Tibial nerve (tissue), 4 donors: Measurements from ENCODE around the gene EBF3. TPM values are rescaled to one million over a fixed set of nuclear protein-coding genes. Genes with fewer than 3 reads are reported as not detected.

ENCODE experiments used
- DNase-seq, 2 donors: peaks; one replicate each; pipeline ENCODE4 v3.0.0-alpha.2; 2019; ENCODE audit warnings: low spot score in 2 of 2
- H3K27ac ChIP-seq, 4 donors: fragments of 200-600 bp; sonication (generic) in 3 of 4; one replicate each; pipeline ENCODE4 v1.5.1; 2017 to 2019; ENCODE audit warnings: mild to moderate bottlenecking in 1 of 4
- H3K27me3 ChIP-seq, 2 donors: fragments of 200-600 bp; sonication (generic) in 1 of 2; one replicate each; pipeline versions ENCODE4 v1.5.1 to v1.6.0; 2017 to 2019
- H3K36me3 ChIP-seq, 3 donors: fragments of 200-600 bp; sonication (generic); one replicate each; pipeline ENCODE4 v1.5.1; 2018 to 2019
- H3K4me1 ChIP-seq, 4 donors: fragments of 200-600 bp; sonication (generic) in 3 of 4; one replicate each; pipeline ENCODE4 v1.5.1; 2017 to 2019
- H3K4me3 ChIP-seq, 4 donors: fragments of 200-600 bp; sonication (generic) in 3 of 4; one replicate each; pipeline ENCODE4 v1.5.1; 2017 to 2019; ENCODE audit warnings: mild to moderate bottlenecking in 1 of 4, moderate library complexity in 1 of 4
- H3K9me3 ChIP-seq, 4 donors: fragments of 200-600 bp; sonication (generic) in 3 of 4; one replicate each; pipeline ENCODE4 v1.5.1; 2017 to 2019
- EP300 ChIP-seq, 2 donors: sonication (generic); formaldehyde crosslinking; IDR thresholded peaks; one replicate each; pipeline ENCODE4 v1.6.1; 2017; ENCODE audit warnings: antibody characterized with exemption in 2 of 2, mild to moderate bottlenecking in 1 of 2
- POLR2A ChIP-seq, 2 donors: fragments of 450-650 bp; IDR thresholded peaks; one replicate each; pipeline ENCODE4 v1.6.1; 2017; ENCODE audit warnings: antibody characterized with exemption in 2 of 2, mild to moderate bottlenecking in 2 of 2, moderate library complexity in 2 of 2
- WGBS, 2 donors: methylation state at CpG; one replicate each; pipeline ENCODE4 v1.1.5; 2018; 5-methylcytosine and 5-hydroxymethylcytosine counted together
- total RNA-seq, 4 donors: library from RNA; depleted of rRNA; stranded (reverse); fragments of >200 nt; gene quantifications; one replicate each; pipeline ENCODE4 v1.1.0, GENCODE V29; 2016
- TF ChIP-seq, protein P1 (sequence below), 5 experiments: fragments of 200-600 bp in 3 of 5; fragments of 450-650 bp in 2 of 5; sonication (generic) in 3 of 5; IDR thresholded peaks; one replicate each; pipeline ENCODE4 v1.5.1; 2016 to 2019; ENCODE audit warnings: antibody characterized with exemption in 5 of 5, mild to moderate bottlenecking in 3 of 5, moderate library complexity in 2 of 5

Gene EBF3
- total RNA-seq, 4 donors from 2014 or later: 27.3 to 41.0 (median 31.2) TPM

DNA sequence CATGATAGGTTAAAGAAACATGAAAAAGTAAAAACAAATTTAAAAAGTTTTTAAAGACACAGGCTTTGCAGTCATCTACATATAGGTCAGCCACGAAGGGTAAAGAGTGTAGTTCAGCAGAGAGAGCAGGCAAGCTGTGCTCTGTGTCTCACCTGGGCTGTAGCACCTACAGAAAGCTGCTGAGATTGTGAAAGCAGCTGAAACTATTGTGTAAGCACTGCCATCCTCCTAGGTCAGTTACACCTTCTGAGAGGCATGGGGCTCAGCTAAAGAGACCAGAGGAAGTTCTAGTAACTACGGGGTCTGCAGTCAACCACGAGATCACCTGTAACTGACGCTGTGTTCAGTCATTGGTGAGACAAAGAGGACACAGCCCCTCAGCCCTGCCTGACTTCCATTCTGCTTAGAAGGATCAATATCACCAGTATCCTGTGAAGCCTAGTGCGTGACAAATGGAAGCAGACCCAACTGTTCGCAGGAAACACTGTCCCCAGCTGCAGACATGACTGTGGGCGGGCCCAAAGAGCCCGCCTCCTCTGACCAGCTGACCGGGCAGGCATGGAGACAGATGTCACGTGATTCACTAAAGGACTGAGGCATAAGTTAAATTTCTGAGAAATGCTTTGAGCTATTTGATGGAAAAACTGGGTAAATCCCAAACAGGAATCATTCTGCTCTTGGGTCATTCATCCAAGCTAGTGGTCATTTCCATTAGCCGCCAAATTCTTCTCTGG is 87.9 kb downstream of the EBF3 start:
- Histone ChIP-seq H3K36me3 (peaks cover 0 to 3% (median 0%) of the 10 kb centered on the region in 3 donors), H3K27me3 (no peaks in the 10 kb centered on the region), H3K27ac (no peak overlapping the region), H3K9me3 (no peaks in the 10 kb centered on the region), H3K4me3 (no peak overlapping the region), H3K4me1 (peaks cover 0 to 4% (median 0%) of the 10 kb centered on the region in 4 donors)
- TF ChIP-seq, protein P1, sequence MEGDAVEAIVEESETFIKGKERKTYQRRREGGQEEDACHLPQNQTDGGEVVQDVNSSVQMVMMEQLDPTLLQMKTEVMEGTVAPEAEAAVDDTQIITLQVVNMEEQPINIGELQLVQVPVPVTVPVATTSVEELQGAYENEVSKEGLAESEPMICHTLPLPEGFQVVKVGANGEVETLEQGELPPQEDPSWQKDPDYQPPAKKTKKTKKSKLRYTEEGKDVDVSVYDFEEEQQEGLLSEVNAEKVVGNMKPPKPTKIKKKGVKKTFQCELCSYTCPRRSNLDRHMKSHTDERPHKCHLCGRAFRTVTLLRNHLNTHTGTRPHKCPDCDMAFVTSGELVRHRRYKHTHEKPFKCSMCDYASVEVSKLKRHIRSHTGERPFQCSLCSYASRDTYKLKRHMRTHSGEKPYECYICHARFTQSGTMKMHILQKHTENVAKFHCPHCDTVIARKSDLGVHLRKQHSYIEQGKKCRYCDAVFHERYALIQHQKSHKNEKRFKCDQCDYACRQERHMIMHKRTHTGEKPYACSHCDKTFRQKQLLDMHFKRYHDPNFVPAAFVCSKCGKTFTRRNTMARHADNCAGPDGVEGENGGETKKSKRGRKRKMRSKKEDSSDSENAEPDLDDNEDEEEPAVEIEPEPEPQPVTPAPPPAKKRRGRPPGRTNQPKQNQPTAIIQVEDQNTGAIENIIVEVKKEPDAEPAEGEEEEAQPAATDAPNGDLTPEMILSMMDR (IDR thresholded peaks at IDR 0.05): no peak
- TF ChIP-seq POLR2A (IDR thresholded peaks at IDR 0.05) (no peak), EP300 (IDR thresholded peaks at IDR 0.05) (no peak)
- WGBS, 2 donors: 79 to 86% methylated on average over 9 to 11 of the region's 11 CpGs
- no peak for DNase-seq

DNA sequence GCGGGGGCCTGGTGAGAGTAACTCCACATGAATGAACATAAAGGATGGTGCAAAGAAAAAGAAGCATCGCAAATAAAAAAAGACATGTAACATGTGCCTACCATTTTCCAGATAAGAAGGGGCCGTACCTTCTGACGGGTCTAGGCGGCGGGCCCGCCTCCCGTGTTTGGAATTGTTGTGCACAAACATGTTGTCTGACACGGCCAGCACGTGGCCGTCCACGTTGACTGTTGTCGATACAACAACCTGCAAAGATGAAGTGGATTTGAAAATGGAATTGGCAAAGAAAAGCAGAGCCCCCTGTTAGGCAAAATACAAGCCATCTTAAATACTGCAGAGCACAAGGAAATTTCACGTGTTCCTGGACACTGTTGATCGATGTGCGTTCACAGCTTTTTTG is 90.7 kb downstream of the EBF3 start:
- no peak overlapping the region for H3K4me3 ChIP-seq
- peaks cover 0 to 8% (median 0%) of the 10 kb centered on the region in 3 donors for H3K36me3 ChIP-seq
- 87 to 90% methylated on average over 16 of the region's 16 CpGs for WGBS, 2 donors
- no peak overlapping the region for H3K27ac ChIP-seq
- H3K27me3 ChIP-seq: no peaks in the 10 kb centered on the region
- DNase-seq: no peak
- H3K4me1 ChIP-seq: no peaks in the 10 kb centered on the region
- H3K9me3 ChIP-seq: no peaks in the 10 kb centered on the region
- no peak for TF ChIP-seq POLR2A (IDR thresholded peaks at IDR 0.05)
- TF ChIP-seq EP300 (IDR thresholded peaks at IDR 0.05): no peak
- TF ChIP-seq, protein P1 (IDR thresholded peaks at IDR 0.05): no peak

DNA sequence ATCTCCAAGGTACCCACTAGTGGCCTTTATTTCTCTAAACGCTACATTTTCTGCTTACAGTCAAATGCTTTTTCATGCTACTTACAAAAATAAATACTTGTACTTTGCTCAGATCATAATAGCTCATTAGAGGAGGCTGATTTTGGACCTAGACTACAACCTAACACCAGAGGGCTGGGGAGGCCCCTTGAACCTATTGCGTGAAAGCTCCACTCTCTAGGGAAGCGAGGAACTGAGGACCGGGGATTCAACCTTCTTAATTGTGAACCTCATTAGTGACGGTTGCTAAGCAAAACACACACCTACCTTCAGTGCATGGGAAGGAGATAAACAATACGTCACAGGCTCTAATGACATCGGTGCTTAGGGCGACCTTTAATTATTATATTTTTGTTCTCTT is 92.1 kb downstream of the EBF3 start:
- H3K36me3 ChIP-seq: peaks cover 0 to 17% (median 0%) of the 10 kb centered on the region in 3 donors
- no peak overlapping the region for H3K4me3 ChIP-seq
- no peaks in the 10 kb centered on the region for H3K9me3 ChIP-seq
- no peaks in the 10 kb centered on the region for H3K27me3 ChIP-seq
- 76% methylated on average over 8 of the region's 8 CpGs for WGBS, 2 donors
- no peak overlapping the region for H3K27ac ChIP-seq
- H3K4me1 ChIP-seq: no peaks in the 10 kb centered on the region
- DNase-seq: no peak
- TF ChIP-seq POLR2A (IDR thresholded peaks at IDR 0.05) (no peak), EP300 (IDR thresholded peaks at IDR 0.05) (no peak)
- TF ChIP-seq, protein P1 (IDR thresholded peaks at IDR 0.05): no peak

DNA sequence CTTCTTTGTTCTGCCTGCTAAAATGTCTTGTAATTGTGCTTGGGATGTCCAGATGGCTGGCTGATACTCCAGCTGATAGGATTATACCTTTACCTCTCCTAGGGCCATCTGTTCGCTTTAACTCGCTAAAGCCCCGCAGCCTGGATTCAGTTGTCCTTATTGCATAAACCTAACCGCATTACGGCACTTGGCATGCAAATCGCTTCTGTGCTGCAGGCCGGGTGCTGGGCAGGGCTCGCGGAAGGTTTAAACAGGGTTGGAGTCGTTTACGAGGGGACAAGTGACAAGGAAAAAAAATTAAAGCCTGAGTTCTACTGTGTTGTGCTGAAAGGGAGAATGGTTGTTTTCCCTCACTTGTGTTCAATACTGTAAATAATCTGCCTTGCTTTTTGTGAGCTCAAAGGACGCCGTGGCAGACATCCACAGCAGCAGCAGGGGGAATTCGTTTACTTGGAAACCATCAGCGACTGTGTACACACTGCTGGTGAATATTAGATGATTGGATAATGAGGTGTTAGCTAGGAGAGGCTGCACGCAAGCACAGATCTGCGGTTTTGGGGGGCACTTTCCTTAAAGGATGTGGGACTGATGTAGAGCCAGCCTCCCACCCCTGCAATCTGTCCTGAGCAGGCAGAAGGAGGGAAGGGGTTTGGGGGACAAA is 93.0 kb downstream of the EBF3 start:
- peak in 1 of 2 donors; percentile 44 for DNase-seq
- TF ChIP-seq EP300 (IDR thresholded peaks at IDR 0.05) (no peak), POLR2A (IDR thresholded peaks at IDR 0.05) (no peak)
- TF ChIP-seq, protein P1 (IDR thresholded peaks at IDR 0.05): no peak
- 53% methylated on average over 17 of the region's 17 CpGs for WGBS, 2 donors
- no peaks in the 10 kb centered on the region for H3K9me3 ChIP-seq
- no peaks in the 10 kb centered on the region for H3K27me3 ChIP-seq
- H3K4me1 ChIP-seq: no peaks in the 10 kb centered on the region
- peaks cover 0 to 25% (median 0%) of the 10 kb centered on the region in 3 donors for H3K36me3 ChIP-seq
- H3K4me3 ChIP-seq: no peak overlapping the region
- H3K27ac ChIP-seq: no peak overlapping the region

DNA sequence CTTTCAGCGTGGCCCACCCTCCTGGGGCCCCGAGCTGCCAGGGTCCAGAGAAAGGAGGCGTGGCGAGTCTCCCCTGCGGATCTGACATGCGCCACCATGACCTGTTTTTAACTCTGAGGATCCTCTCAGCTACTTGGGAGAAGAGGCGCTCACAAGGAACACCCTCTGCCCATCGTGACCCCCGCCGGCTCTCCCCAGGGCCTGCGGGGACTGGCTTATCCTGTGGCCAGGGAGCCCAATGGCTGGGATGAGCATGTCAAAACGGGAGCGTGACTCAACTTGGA is 93.7 kb downstream of the EBF3 start:
- no peaks in the 10 kb centered on the region for H3K9me3 ChIP-seq
- no peak for DNase-seq
- H3K4me1 ChIP-seq: no peaks in the 10 kb centered on the region
- H3K27ac ChIP-seq: no peak overlapping the region
- H3K4me3 ChIP-seq: no peak overlapping the region
- no peaks in the 10 kb centered on the region for H3K27me3 ChIP-seq
- H3K36me3 ChIP-seq: peaks cover 0 to 25% (median 0%) of the 10 kb centered on the region in 3 donors
- WGBS, 2 donors: 93 to 94% methylated on average over 13 of the region's 13 CpGs
- TF ChIP-seq POLR2A (IDR thresholded peaks at IDR 0.05) (no peak), EP300 (IDR thresholded peaks at IDR 0.05) (no peak)
- TF ChIP-seq, protein P1 (IDR thresholded peaks at IDR 0.05): no peak
